GM18508 (cell line): ENCODE results near the gene NDUFA1.
A peak's percentile ranks its signal among the peaks of the same experiment; 100 is the strongest.
"Not testable (repeated sequence)": the region's sequence is repeated elsewhere in the genome, so short reads cannot be mapped to it uniquely, and the experiment has no call there.

ENCODE experiments used
- ATAC-seq: cut with Tn5 transposase; IDR thresholded peaks from one replicate; pipeline ENCODE4 v1.9.1; 2021; ENCODE audit warnings: moderate number of reproducible peaks; ENCODE audit not compliant: insufficient read depth, unreplicated experiment

NDUFA1 gene

DNA sequence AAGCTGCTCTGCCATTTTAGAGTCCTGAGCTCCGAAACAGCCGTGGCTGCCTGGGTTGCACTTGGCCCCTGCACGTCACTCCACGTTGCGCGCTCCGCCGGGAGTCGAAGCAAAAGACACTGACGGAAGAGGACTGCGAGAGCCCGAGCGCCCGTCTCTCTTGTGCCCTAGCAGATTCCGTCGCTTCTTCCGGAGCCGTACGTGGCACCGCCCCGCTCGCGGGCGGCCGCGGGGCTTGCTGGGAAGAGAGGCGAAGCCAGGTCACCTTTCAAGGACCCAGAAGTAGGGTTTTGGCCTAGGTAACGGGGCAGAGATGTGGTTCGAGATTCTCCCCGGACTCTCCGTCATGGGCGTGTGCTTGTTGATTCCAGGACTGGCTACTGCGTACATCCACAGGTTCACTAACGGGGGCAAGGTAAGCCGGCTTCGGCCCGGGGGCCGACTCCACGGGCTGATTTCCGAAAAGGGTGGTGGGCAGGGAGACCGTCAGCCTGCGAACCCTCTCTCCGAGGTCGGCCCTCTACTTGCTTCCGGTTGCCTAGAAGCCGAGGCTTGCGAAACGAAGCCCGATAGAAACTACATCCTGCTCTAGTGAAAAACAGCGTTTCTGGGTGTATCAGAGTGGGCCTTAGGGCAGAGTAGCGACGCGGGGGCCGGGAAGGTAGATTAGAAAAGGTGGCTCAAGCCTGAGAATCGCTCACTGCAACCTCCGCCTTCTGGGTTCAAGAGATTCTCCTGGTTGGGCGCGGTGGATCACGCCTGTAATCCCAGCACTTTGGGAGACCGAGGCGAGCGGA, at the start of gene NDUFA1, which contains the start of gene RNF113A:
NDUFA1 (plus strand) TSS at position 234 of the 797 bp plus-strand sequence; CDS start at position 314, 80 bp downstream.
RNF113A (minus strand) TSS at position 135 of the 797 bp plus-strand sequence; CDS start at position 15, 120 bp downstream.
- peak; percentile 75 for ATAC-seq

DNA sequence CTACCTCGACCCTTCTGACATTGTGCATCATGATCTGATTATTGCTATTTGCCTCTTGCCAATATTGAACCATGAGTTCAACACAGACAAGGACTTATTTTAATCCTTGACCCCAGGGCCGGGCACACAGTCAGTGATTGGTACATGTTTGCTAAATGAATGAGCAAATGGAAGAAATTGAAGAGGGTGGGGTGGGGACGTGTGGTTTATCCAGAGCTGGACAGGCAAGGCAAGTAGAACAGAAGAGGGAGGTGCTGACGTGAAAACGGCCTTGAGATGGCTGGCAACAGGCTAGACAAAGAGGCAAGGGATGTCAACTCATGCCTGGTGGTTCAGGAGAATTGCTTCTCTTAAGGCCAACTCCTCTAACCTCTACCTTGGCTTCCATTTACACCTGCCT, 47.4 kb upstream of the NDUFA1 start:
- ATAC-seq: not testable (repeated sequence)

DNA sequence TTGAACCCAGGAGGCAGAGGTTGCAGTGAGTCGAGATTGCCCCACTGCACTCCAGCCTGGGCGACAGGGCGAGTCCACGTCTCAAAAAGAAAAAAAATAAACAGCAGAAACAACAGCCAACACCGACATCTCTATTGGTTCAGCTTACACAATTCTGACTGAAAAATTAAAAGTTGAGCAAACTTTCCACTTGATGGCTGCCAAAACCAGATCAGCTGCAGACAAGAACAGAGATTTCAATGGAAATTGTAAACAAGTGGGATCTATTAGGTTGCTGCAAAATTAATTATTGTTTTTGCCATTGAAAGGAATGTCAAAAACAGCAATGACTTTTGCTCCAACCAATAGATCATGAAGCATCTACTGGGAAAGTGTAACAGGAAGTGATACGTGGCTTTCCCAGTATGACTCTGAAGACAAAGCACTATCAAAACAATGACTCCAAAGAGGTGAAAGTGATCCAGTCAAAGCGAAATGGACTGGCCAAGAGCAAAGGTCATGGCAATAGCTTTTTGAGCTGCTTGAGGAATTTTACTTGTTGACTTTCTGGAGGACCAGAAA, 45.2 kb upstream of the NDUFA1 start:
- no peak for ATAC-seq

DNA sequence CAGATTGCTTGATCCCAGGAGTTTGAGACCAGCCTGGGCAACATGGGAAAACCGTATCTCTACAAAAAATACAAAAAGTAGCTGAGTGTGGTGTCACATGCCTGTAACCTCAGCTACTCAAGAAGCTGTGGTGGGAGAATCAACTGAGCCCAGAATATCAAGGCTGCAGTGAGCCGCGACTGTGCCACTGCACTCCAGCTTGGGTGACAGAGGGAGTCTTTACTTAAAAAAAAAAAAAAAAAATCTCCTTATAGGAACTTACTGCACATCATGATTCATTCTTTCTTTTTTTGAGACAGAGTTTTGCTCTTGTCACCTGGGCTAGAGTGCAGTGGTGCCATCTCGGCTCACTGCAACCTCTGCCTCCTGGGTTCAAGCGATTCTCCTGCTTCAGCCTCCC, 43.2 kb upstream of the NDUFA1 start:
- no peak for ATAC-seq

DNA sequence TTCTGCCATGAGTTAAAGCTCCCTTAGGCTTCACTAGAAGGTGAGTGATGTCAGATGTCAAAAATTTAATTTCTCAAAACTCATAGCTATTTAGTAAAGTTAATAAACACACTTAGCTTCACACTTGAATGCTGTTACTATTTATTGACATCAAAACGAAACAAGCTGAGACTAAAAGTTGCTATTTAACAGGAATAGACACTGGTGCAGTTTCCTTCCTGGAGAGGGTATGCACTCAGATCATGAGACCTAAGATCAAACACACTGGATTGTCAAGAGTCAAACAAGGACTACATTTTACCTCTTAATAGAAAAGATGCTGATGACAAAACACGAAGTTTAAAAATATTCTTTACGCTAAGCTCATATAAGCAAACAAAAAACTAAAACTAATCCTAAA, 37.7 kb upstream of the NDUFA1 start:
- no peak for ATAC-seq

- peak; percentile 85 for ATAC-seq
Measured at GRCh38 chrX:119852382-119853353, 19.0 kb upstream of the NDUFA1 start, which contains the start of gene UPF3B. Gene UPF3B, minus strand, starts transcription at chrX:119852963. Its CDS starts 35 bp downstream, at chrX:119852928.

DNA sequence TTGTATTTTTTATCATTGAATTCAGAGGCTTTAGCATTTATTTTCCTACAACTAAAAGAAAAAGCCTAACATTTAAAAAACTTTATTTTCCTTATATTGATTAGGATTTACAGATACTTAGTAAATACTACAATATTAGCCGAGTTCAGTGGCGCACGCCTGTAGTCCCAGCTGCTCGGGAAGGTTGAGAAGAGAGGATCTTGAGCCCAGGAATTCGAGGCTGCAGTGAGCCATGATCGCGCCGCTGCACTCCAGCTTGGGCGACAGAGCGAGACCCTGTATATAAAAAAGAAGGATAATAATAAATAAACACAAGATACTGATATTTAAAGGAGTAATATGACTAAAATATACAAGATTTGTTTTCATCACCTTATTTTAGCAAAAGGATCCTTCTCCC, 18.2 kb upstream of the NDUFA1 start:
- no peak for ATAC-seq

- peak; percentile 11 for ATAC-seq
Measured at GRCh38 chrX:119870626-119871131, 953 bp upstream of the NDUFA1 start.

- ATAC-seq: peak; percentile 21
Measured at GRCh38 chrX:119871245-119871598, 410 bp upstream of the NDUFA1 start.

GRCh38 chrX:119878740-119879139, 7.1 kb downstream of the NDUFA1 start:
- ATAC-seq: no peak

DNA sequence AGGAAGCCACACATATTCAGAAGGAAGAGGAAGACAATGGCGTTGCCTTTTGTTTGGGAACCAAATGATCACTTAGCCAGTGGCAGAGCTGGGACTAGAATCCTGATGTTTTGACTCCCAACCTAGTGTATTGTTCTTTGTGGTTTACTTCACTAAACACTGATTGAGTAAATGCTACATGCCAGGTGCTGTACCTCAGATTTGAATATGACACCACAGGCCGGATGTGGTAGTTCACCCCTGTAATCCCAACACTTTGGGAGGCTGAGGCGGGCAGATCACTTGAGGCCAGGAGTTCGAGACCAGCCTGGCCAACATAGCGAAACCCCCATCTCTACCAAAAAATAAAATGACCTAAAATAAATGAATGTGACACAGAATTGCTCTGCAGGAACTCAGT, 8.4 kb downstream of the NDUFA1 start:
- no peak for ATAC-seq

DNA sequence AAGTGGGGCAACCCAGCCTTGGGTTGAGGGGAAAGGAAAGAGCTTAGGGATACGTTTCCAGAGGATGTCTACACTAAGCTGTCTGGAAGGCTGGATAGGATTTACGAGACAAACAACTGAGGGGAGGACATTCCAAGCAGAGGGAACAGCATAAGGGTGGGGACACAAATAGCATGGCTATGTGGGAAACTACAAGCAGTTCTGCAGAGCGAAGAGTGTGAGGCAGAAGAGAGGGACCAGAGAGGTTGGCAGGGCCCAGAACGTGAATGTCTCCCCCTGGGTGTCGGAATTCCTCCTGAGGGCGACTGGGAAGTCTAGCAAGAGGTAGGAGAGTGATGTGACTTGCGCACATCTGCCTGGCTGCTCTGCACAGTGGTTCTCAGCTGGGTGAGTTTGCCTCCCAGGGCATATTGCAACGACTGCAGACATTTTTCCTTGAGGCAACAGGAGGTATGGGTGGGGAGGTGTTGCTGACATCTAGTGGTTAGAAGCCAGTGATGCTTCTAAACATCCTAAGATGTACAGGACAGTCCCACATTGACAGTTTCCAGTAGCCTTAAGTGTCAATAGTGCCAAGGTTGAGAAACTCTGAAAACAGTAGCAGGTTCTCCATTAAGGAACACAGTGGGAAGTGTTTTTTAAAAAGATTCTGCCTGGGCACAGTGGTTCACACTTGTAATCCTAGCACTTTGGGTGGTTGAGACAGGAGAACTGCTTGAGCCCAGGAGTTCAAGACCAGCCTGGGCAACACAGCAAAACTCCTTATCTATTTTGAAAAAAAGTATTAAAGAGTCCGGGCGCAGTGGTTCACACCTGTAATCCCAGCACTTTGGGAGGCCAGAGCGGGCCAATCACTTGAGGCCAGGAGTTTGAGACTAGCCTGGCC, 9.2 kb downstream of the NDUFA1 start:
- peak; percentile 56 for ATAC-seq

GRCh38 chrX:119885554-119886428, 14.2 kb downstream of the NDUFA1 start:
- no peak for ATAC-seq

DNA sequence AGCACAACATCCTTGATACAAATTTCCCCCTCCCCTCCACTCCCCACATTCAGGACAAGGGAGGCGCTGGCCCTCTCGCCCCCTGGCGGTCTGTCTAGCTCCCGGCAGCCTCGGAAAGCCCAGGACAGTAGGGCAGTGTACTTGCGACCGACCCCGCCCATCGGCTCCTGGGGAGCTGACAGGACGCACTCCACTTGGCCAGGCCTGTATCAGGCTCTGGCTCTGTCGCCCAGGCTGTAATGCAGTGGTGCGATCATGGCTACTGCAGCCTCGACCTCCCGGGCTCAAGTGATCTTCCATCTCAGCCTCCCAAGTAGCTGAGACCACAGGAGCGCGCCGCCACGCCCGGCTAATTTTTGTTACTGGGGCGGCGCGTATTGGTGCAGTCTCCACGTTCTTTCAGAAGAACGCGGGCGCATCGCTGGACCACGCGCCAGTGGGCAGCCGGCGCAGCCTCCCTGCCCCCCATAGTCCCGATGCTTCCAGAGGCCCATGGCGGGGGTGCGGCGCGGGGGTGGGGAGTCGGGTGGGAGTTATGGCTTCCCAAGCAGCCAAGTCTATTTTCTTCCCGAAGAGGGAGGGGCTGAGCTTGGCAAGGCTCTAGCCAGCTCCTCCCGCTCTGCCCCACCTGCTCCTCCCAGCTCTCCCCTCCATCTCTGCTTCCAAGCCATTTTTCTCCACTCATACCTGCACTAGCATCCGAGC, 16.2 kb downstream of the NDUFA1 start:
- ATAC-seq: no peak

GRCh38 chrX:119890626-119891025, 19.0 kb downstream of the NDUFA1 start:
- ATAC-seq: not testable (repeated sequence)

DNA sequence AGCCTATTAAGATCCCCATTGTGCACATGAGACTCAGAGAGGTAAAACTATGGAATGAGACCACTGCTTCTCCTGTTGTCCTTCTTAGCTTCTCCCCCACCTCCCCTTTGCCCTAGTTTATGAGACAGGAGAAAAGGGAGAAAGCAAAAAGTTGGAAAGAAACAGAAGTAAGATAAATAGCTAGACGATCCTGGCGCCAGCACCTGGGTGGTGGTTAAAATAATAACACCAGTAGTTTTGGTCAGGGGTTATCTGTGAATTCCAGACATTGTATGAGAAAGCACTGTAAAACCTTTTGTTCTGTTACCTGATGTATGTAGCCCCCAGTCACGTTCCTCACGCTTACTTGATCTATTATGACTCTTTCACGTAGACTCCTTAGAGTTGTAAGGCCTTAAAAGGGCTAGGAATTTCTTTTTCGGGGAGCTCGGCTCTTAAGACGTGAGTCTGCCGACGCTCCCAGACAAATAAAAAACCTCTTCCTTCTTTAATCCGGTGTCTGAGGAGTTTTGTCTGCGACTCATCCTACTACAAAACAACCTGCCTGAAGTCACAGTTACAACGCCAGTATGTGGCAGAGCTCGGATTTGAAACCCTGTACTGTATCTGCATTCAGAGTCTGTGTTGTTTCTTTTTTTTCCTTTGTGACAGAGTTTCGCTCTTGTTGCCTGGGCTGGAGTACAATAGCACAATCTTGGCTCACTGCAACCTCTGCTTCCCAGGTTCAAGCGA, 20.5 kb downstream of the NDUFA1 start:
- ATAC-seq: not testable (repeated sequence)

- no peak for ATAC-seq
Measured at GRCh38 chrX:119895843-119896326, 24.3 kb downstream of the NDUFA1 start, which contains the start of gene AKAP14. Gene AKAP14, plus strand, starts transcription at chrX:119895893. Its CDS starts 7,331 bp downstream, at chrX:119903224.
